ENCODE data around the gene SMG1. TPM values are rescaled to one million over a fixed set of nuclear protein-coding genes. Genes with fewer than 3 reads are reported as not detected.
"Not testable (repeated sequence)": the region's sequence is repeated elsewhere in the genome, so short reads cannot be mapped to it uniquely, and the experiment has no call there.

The SMG1 gene
- total RNA-seq, 1 experiment from 2014 or later = 41.1 TPM

- not testable (repeated sequence) for H3K9me3 ChIP-seq (replicated peaks); H3K36me3 ChIP-seq; DNase-seq; H3K4me3 ChIP-seq; H3K27me3 ChIP-seq; H3K27ac ChIP-seq; H3K4me1 ChIP-seq
Measured at GRCh38 chr16:18909585-18909984, 16.6 kb downstream of the SMG1 start.

- not testable (repeated sequence) for H3K4me1 ChIP-seq; H3K27ac ChIP-seq; H3K4me3 ChIP-seq; DNase-seq; H3K36me3 ChIP-seq; H3K27me3 ChIP-seq; H3K9me3 ChIP-seq (replicated peaks)
Measured at GRCh38 chr16:18908716-18909115, 17.5 kb downstream of the SMG1 start.

- not testable (repeated sequence) for H3K27me3 ChIP-seq; H3K4me3 ChIP-seq; H3K9me3 ChIP-seq (replicated peaks); H3K36me3 ChIP-seq; DNase-seq; H3K4me1 ChIP-seq; H3K27ac ChIP-seq
Measured at GRCh38 chr16:18902778-18903177, 23.4 kb downstream of the SMG1 start.

DNA sequence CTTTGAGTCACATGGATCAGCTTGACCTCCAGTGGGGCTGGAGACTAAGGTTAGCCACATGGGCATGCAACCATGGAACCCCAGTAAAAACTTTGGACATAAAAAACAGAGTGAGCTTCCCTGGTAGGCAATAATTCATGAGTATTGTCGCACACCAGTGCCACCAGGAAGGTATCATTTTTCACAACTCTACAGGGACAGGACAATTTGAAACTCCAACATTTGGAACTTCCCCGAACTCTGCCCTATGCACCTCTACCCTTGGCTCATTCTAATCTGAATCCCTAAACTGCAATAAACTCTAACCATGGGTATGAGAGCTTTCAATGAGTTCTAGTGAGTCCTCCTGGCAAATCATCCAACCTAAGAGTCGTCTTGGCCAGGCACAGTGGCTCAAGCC, 24.2 kb downstream of the SMG1 start:
- not testable (repeated sequence) for H3K4me3 ChIP-seq; H3K9me3 ChIP-seq (replicated peaks); DNase-seq; H3K36me3 ChIP-seq; H3K27ac ChIP-seq; H3K27me3 ChIP-seq; H3K4me1 ChIP-seq

DNA sequence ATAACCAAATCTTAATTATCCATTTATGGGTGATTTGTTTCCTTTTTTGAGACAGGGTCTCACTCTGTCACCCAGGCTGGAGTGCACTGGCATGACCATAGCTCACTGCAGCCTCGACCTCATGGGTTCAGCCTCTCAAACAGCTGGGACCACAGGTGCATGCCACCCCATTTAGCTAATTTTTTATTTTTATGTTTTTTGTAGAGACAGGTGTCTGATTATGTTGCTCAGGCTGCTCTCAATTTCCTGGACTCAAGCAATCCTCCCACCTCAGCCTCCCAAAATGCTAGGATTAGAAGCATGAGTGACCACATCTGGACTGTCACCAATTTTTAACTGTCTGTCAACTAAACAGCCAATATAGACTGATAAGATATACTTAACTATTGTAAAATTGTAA, 25.0 kb downstream of the SMG1 start:
- not testable (repeated sequence) for H3K27ac ChIP-seq; H3K9me3 ChIP-seq (replicated peaks); H3K27me3 ChIP-seq; H3K36me3 ChIP-seq; H3K4me3 ChIP-seq; H3K4me1 ChIP-seq; DNase-seq

DNA sequence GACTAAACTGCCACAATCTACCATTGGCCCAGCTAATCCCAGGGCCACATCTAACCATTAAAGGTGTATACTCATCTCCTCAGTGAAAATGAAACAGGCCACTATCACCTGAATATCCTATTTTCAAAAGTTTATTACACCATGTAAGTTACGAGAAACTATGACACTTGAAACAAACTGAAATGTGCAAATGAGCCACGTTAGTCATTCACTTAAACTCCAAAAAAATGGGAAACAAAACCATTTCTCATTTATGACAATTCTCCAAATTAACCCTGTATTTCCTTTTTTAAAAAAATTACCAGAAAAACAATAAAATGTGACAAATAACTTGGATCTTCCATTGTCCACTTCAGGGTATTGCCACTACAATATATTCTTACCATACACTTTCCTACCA, 41.8 kb downstream of the SMG1 start:
- not testable (repeated sequence) for H3K36me3 ChIP-seq; H3K4me1 ChIP-seq; H3K27me3 ChIP-seq; H3K27ac ChIP-seq; H3K4me3 ChIP-seq; DNase-seq; H3K9me3 ChIP-seq (replicated peaks)

DNA sequence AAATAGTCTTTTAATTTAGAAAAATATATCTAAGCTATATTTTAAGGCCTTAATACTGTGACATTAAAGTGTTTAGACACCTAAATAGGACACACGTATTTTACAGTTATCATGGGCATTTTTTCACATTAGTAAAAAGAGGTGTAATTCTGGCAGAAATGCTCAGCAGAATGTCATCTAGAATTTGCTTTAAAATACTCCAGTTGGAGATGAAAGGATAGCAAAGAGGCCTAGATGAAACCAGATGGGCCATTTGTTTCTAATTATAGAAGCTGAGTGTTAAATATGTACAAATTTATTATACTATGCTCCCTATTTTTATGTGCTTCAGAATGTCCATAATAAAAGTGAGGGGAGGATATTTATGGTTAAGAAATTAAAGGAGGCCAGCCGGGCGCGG, 48.5 kb downstream of the SMG1 start:
- peaks cover 15% of the 10 kb centered on the region for H3K36me3 ChIP-seq
- H3K27me3 ChIP-seq; H3K27ac ChIP-seq; H3K9me3 ChIP-seq (replicated peaks); H3K4me3 ChIP-seq; H3K4me1 ChIP-seq; DNase-seq: not testable (repeated sequence)

GRCh38 chr16:18877259-18877658, 48.9 kb downstream of the SMG1 start:
- not testable (repeated sequence) for DNase-seq; H3K27me3 ChIP-seq; H3K27ac ChIP-seq; H3K4me1 ChIP-seq; H3K4me3 ChIP-seq; H3K9me3 ChIP-seq (replicated peaks)
- peaks cover 15% of the 10 kb centered on the region for H3K36me3 ChIP-seq

GRCh38 chr16:18876301-18876700, 49.9 kb downstream of the SMG1 start:
- H3K4me1 ChIP-seq; H3K9me3 ChIP-seq (replicated peaks); H3K27ac ChIP-seq; H3K4me3 ChIP-seq; H3K27me3 ChIP-seq; DNase-seq: not testable (repeated sequence)
- H3K36me3 ChIP-seq = peaks cover 11% of the 10 kb centered on the region

GRCh38 chr16:18869043-18869771, 57.0 kb downstream of the SMG1 start:
- H3K9me3 ChIP-seq (replicated peaks); H3K4me1 ChIP-seq; H3K4me3 ChIP-seq; H3K27me3 ChIP-seq: not testable (repeated sequence)
- H3K36me3 ChIP-seq = peaks cover 18% of the 10 kb centered on the region
- peak; percentile 73 to 79 for DNase-seq
- peak overlapping the region; percentile 78 for H3K27ac ChIP-seq

GRCh38 chr16:18866277-18866823, 59.9 kb downstream of the SMG1 start:
- not testable (repeated sequence) for DNase-seq; H3K27ac ChIP-seq; H3K9me3 ChIP-seq (replicated peaks); H3K4me1 ChIP-seq; H3K27me3 ChIP-seq; H3K4me3 ChIP-seq
- peaks cover 18% of the 10 kb centered on the region for H3K36me3 ChIP-seq

- H3K27ac ChIP-seq; H3K27me3 ChIP-seq; H3K4me3 ChIP-seq; H3K9me3 ChIP-seq (replicated peaks); H3K4me1 ChIP-seq; DNase-seq: not testable (repeated sequence)
- peaks cover 13% of the 10 kb centered on the region for H3K36me3 ChIP-seq
Measured at GRCh38 chr16:18862891-18863290, 63.3 kb downstream of the SMG1 start.

GRCh38 chr16:18855196-18855595, 71.0 kb downstream of the SMG1 start:
- Histone ChIP-seq H3K36me3 (peaks cover 51% of the 10 kb centered on the region), H3K27me3 (no peaks in the 10 kb centered on the region)

DNA sequence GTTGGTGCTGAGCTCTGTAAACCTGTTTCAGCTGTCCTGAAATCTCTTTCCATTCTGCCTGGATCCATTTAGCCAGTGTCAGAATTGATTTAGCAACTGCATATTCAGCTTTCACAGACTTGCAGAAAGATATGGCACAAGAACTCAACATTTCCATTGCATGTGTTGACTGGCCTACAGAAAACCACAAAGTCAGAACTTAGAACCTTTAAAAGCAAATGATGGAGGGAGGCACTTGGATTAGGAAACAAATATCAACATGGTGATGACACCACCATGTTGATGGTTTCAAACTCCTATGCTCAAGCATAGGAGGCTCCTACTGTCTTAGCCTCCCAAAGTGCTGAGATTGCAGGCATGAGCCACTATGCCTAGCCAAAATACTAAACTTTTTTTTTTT, 72.5 kb downstream of the SMG1 start:
- H3K27me3 ChIP-seq = no peaks in the 10 kb centered on the region
- no peaks in the 10 kb centered on the region for H3K9me3 ChIP-seq (replicated peaks)
- H3K27ac ChIP-seq = no peak overlapping the region
- peaks cover 63% of the 10 kb centered on the region for H3K36me3 ChIP-seq
- H3K4me3 ChIP-seq = no peak overlapping the region
- no peaks in the 10 kb centered on the region for H3K4me1 ChIP-seq
- no peak for DNase-seq

More at GRCh38 chr16:18855196-18855595, 71.0 kb downstream of the SMG1 start:
- H3K4me1 ChIP-seq = no peaks in the 10 kb centered on the region
- no peak for DNase-seq
- H3K27ac ChIP-seq = no peak overlapping the region
- no peaks in the 10 kb centered on the region for H3K9me3 ChIP-seq (replicated peaks)
- H3K4me3 ChIP-seq = no peak overlapping the region

GRCh38 chr16:18852647-18853046, 73.6 kb downstream of the SMG1 start:
- no peaks in the 10 kb centered on the region for H3K27me3 ChIP-seq
- no peak overlapping the region for H3K27ac ChIP-seq
- H3K4me3 ChIP-seq = no peak overlapping the region
- DNase-seq = no peak
- H3K9me3 ChIP-seq (replicated peaks) = no peaks in the 10 kb centered on the region
- H3K36me3 ChIP-seq = peaks cover 70% of the 10 kb centered on the region
- no peaks in the 10 kb centered on the region for H3K4me1 ChIP-seq

DNA sequence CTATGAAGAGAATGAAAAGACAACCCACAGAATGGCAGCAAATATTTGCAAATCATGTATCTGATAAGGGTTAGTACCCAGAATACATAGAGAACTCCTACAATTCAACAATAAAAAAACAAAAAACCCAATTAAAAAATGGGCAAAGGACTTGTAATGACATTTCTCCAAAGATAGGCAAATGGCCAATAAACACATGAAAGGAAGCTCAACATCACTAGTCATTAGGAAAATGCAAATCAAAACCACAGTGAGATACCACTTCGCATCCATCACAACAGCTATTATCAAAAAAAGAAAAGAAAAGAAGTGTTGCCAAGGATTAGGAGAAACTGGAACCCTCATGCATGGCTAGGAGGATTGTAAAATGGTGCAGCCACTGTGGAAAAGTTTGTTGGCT, 79.8 kb downstream of the SMG1 start:
- no peak for DNase-seq
- Histone ChIP-seq H3K27me3 (no peaks in the 10 kb centered on the region), H3K9me3 (replicated peaks) (no peaks in the 10 kb centered on the region), H3K27ac (no peak overlapping the region), H3K36me3 (peaks cover 65% of the 10 kb centered on the region), H3K4me1 (no peaks in the 10 kb centered on the region), H3K4me3 (no peak overlapping the region)
